HTR-8/SVneo (cell line): ENCODE data around the gene ATF6.
"Not testable (repeated sequence)": the region's sequence is repeated elsewhere in the genome, so short reads cannot be mapped to it uniquely, and the experiment has no call there.

ENCODE experiments used
- DNase-seq: peaks from one replicate; pipeline ENCODE4 v3.0.0; 2011; ENCODE audit warnings: low spot score, mixed read lengths; ENCODE audit not compliant: insufficient read length
- FAIRE-seq: peaks from 2 replicates; lab custom pipeline; 2011; peaks lifted over from hg19 to GRCh38; lab: Jason Lieb, UNC

Gene ATF6

GRCh38 chr1:161824618-161825017, 58.5 kb downstream of the ATF6 start:
- FAIRE-seq = no peak
- DNase-seq = no peak

DNA sequence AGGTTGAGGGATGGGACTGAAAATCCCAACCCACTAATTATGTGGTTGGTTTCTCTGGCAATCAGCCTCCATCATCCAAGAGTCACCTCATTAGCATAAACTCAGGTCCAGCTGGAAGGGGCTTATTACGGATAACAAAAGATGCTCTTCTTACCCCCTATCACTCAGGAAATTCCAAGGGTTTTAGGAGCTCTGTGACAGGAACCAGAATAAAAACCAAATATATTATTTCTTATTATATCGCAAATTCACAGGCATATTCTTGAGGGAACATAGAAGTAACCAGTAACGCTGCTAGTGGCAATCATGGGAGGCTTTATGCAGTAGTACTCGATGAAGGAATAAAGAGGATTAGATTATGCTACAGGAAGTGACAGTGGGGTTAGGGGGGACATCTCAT, 59.7 kb downstream of the ATF6 start:
- DNase-seq (no peak), FAIRE-seq (no peak)

GRCh38 chr1:161826478-161826877, 60.4 kb downstream of the ATF6 start:
- FAIRE-seq = no peak
- DNase-seq = no peak

GRCh38 chr1:161827786-161828185, 61.7 kb downstream of the ATF6 start:
- DNase-seq (no peak), FAIRE-seq (no peak)

DNA sequence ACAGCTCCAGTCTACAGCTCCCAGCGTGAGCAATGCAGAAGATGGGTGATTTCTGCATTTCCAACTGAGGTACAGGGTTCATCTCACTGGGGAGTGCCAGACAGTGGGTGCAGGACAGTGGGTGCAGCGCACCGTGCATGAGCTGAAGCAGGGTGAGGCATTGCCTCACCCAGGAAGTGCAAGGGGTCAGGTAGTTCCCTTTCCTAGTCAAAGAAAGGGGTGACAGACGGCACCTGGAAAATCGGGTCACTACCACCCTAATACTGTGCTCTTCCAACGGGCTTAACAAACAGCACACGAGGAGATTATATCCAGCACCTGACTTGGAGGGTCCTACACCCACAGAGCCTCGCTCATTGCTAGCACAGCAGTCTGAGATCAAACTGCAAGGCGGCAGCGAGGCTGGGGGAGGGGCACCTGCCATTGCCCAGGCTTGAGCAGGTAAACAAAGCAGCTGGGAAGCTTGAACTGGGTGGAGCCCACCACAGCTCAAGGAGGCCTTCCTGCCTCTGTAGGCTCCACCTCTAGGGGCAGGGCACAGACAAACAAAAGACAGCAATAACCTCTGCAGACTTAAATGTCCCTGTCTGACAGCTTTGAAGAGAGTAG, 66.3 kb downstream of the ATF6 start:
- DNase-seq, FAIRE-seq: not testable (repeated sequence)

GRCh38 chr1:161834967-161835550, 68.9 kb downstream of the ATF6 start:
- FAIRE-seq (no peak), DNase-seq (no peak)

GRCh38 chr1:161836018-161836417, 69.9 kb downstream of the ATF6 start:
- FAIRE-seq (no peak), DNase-seq (no peak)

GRCh38 chr1:161838362-161838761, 72.2 kb downstream of the ATF6 start:
- no peak for FAIRE-seq
- DNase-seq = no peak

GRCh38 chr1:161838885-161839284, 72.8 kb downstream of the ATF6 start:
- FAIRE-seq (no peak), DNase-seq (no peak)

GRCh38 chr1:161839591-161839990, 73.5 kb downstream of the ATF6 start:
- no peak for DNase-seq
- no peak for FAIRE-seq

DNA sequence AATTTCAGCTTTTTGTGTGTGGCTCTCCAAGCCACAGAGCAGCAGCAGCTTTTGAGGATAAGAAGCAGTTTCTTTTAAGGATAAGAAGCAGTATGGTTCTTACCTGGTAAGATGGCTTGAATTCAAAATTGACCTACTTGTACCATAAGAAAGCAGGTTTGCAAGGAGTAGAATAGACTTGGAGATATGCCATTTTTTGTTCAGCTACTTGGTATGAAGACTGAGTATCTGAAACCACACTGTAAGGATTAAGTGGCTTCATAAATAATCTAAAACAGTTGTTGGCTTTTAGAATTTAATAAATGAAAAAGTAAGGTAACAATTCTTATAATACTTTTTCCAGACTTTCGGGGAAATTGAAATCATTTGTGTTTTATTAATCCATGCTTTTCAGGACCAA, 74.2 kb downstream of the ATF6 start:
- FAIRE-seq (no peak), DNase-seq (no peak)

- no peak for FAIRE-seq
Measured at GRCh38 chr1:161843156-161843555, 77.0 kb downstream of the ATF6 start.

GRCh38 chr1:161844696-161845095, 78.6 kb downstream of the ATF6 start:
- no peak for FAIRE-seq

More at GRCh38 chr1:161843156-161843555, 77.0 kb downstream of the ATF6 start:
- DNase-seq = no peak

GRCh38 chr1:161848676-161849075, 82.6 kb downstream of the ATF6 start:
- no peak for FAIRE-seq
- no peak for DNase-seq

More at GRCh38 chr1:161844696-161845095, 78.6 kb downstream of the ATF6 start:
- DNase-seq = no peak

GRCh38 chr1:161849518-161849917, 83.4 kb downstream of the ATF6 start:
- DNase-seq (no peak), FAIRE-seq (no peak)

DNA sequence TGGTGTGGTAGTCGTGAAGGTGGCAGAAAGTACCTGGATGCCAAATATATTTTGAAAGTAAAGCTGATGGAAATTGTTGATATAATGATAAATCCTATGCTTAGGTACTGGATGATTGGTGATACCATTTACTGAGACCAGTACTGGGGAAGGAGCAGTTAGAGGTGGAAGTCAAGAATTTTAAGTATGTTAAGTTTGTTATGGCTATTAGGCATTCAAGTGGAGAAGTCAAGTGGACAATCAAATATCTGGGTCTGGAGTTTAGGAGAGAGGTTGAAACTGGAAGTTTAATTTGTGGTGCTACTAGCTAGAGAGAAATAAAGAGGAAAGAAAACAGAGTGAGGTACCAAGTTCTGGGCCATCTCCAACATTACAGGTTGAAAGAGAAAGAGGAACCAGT, 89.1 kb downstream of the ATF6 start:
- DNase-seq (no peak), FAIRE-seq (no peak)

DNA sequence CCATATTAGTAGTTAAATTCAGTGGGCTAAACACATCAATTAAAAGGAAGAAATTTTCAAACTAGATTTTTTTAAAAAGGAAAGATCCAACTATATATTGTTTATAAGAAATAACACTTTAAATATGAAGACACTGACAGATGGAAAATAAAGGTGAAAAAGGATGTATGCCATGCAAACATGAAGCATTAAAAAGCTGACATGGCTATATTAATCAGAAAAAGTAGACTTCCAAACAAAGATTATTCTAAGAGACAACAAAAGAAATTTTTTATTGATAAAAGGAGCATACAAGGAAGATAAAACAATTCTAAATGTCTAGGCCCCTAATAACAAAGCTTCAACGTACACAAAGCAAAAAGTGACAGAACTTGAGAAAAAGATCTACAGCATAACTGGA, 92.2 kb downstream of the ATF6 start:
- DNase-seq (no peak), FAIRE-seq (no peak)

DNA sequence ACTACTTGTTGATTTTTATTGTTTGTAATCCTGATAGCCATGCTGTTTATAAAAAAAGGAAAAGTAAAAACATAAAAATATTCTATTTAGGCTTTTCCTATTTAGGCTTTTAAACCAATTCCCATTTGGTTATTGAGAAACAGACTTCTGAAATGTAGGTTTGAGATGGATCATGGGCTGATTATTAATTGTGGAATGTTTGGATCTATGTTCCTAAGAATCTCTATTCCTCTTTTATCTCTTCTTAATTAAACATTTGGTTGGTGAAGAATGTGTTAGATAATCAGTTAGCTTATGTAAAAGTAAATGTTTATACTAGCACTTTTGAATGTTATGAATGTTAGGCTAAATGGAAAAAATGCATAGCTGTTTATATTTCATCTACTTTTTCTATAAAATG, 97.4 kb downstream of the ATF6 start:
- FAIRE-seq = no peak
- no peak for DNase-seq

GRCh38 chr1:161864577-161864976, 98.5 kb downstream of the ATF6 start:
- FAIRE-seq (no peak), DNase-seq (peak; percentile 2)

- FAIRE-seq (no peak), DNase-seq (no peak)
Measured at GRCh38 chr1:161866241-161866640, 100.1 kb downstream of the ATF6 start.

- DNase-seq (no peak), FAIRE-seq (no peak)
Measured at GRCh38 chr1:161868832-161869231, 102.7 kb downstream of the ATF6 start.

DNA sequence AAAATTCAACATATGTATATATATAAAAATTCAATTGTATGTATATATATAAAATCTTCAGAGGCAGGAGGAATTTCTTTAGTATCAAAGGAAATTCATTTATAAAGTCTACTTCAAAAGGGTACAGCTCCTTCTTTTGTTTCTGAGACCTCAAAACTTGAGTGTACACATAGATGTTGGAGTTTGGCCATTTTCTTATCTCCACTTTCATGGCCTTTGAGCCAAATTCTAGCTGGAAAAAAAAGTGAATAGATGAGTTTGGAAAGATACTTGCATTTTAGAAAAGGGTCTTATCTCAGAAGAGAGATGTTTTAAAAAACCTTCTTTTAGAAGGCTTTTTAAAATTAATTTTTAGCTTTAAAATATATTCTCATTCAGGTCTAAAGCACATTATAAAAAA, 103.2 kb downstream of the ATF6 start:
- DNase-seq = no peak
- no peak for FAIRE-seq
